ENCODE results near the gene USP5. TPM values are rescaled to one million over a fixed set of nuclear protein-coding genes. Genes with fewer than 3 reads are reported as not detected.
"Not testable (repeated sequence)": the region's sequence is repeated elsewhere in the genome, so short reads cannot be mapped to it uniquely, and the experiment has no call there.

The USP5 gene
- polyA plus RNA-seq, 1 donor: 49.7 TPM

GRCh38 chr12:6904280-6905276 lies 52.6 kb downstream of the USP5 start, which contains the start of gene LRRC23:
LRRC23 (plus strand) TSS chr12:6904822; CDS start chr12:6905634, 812 bp downstream.
- Histone ChIP-seq H3K27ac (ENCODE audit: low read length) (peak within 1 kb of the TSS; percentile 61), H3K36me3 (ENCODE audit: control insufficient read depth, insufficient read depth, low read length) (peaks cover 7% of the 10 kb centered on the region), H3K4me1 (ENCODE audit: control insufficient read depth, insufficient read depth, low read length) (peaks cover 13% of the 10 kb centered on the region), H3K4me3 (ENCODE audit: low read length) (peak within 1 kb of the TSS; percentile 74), H3K27me3 (ENCODE audit: control insufficient read depth, insufficient read depth, low read length) (peaks cover under 1% of the 10 kb centered on the region), H3K9me3 (ENCODE audit: control insufficient read depth, low read depth, low read length) (no peaks in the 10 kb centered on the region)
- 4% methylated on average over 5 of the region's 34 CpGs for WGBS (ENCODE audit: insufficient coverage, low lambda C conversion rate)
- DNase-seq: peak; percentile 94 to 95

GRCh38 chr12:6905414-6906040 lies 53.6 kb downstream of the USP5 start:
- Histone ChIP-seq H3K27me3 (ENCODE audit: control insufficient read depth, insufficient read depth, low read length) (peaks cover 3% of the 10 kb centered on the region), H3K36me3 (ENCODE audit: control insufficient read depth, insufficient read depth, low read length) (peaks cover 7% of the 10 kb centered on the region), H3K27ac (ENCODE audit: low read length) (no peak overlapping the region), H3K4me1 (ENCODE audit: control insufficient read depth, insufficient read depth, low read length) (peaks cover 9% of the 10 kb centered on the region), H3K4me3 (ENCODE audit: low read length) (no peak overlapping the region), H3K9me3 (ENCODE audit: control insufficient read depth, low read depth, low read length) (no peaks in the 10 kb centered on the region)
- WGBS (ENCODE audit: insufficient coverage, low lambda C conversion rate): 100% methylated on average over 1 of the region's 5 CpGs
- DNase-seq: no peak

- H3K27me3 ChIP-seq (ENCODE audit: control insufficient read depth, insufficient read depth, low read length): peaks cover 20% of the 10 kb centered on the region
- not testable (repeated sequence) for H3K27ac ChIP-seq (ENCODE audit: low read length); DNase-seq; H3K36me3 ChIP-seq (ENCODE audit: control insufficient read depth, insufficient read depth, low read length); H3K9me3 ChIP-seq (ENCODE audit: control insufficient read depth, low read depth, low read length); H3K4me3 ChIP-seq (ENCODE audit: low read length); H3K4me1 ChIP-seq (ENCODE audit: control insufficient read depth, insufficient read depth, low read length)
- 100% methylated on average over 1 of the region's 11 CpGs for WGBS (ENCODE audit: insufficient coverage, low lambda C conversion rate)
Measured at GRCh38 chr12:6908141-6908540, 56.2 kb downstream of the USP5 start.

- Histone ChIP-seq H3K4me3 (ENCODE audit: low read length) (no peak overlapping the region), H3K27me3 (ENCODE audit: control insufficient read depth, insufficient read depth, low read length) (peaks cover 31% of the 10 kb centered on the region), H3K27ac (ENCODE audit: low read length) (no peak overlapping the region), H3K4me1 (ENCODE audit: control insufficient read depth, insufficient read depth, low read length) (peaks cover 10% of the 10 kb centered on the region), H3K36me3 (ENCODE audit: control insufficient read depth, insufficient read depth, low read length) (peaks cover 7% of the 10 kb centered on the region), H3K9me3 (ENCODE audit: control insufficient read depth, low read depth, low read length) (peaks cover 4% of the 10 kb centered on the region)
- no peak for DNase-seq
- WGBS (ENCODE audit: insufficient coverage, low lambda C conversion rate): no CpG with 5 or more reads among the region's 4 CpGs
Measured at GRCh38 chr12:6909421-6910145, 57.6 kb downstream of the USP5 start.

- Histone ChIP-seq H3K4me1 (ENCODE audit: control insufficient read depth, insufficient read depth, low read length) (peaks cover 12% of the 10 kb centered on the region), H3K27ac (ENCODE audit: low read length) (no peak overlapping the region), H3K9me3 (ENCODE audit: control insufficient read depth, low read depth, low read length) (peaks cover 4% of the 10 kb centered on the region), H3K27me3 (ENCODE audit: control insufficient read depth, insufficient read depth, low read length) (peaks cover 46% of the 10 kb centered on the region), H3K36me3 (ENCODE audit: control insufficient read depth, insufficient read depth, low read length) (peaks cover 2% of the 10 kb centered on the region), H3K4me3 (ENCODE audit: low read length) (no peak overlapping the region)
- DNase-seq: no peak
- WGBS (ENCODE audit: insufficient coverage, low lambda C conversion rate): 93% methylated on average over 3 of the region's 15 CpGs
Measured at GRCh38 chr12:6912164-6912935, 60.4 kb downstream of the USP5 start.

GRCh38 chr12:6914246-6914946 lies 62.4 kb downstream of the USP5 start, which contains the start of gene ENO2:
ENO2 (plus strand) TSS chr12:6914580; CDS start chr12:6915833, 1,253 bp downstream.
- no peaks in the 10 kb centered on the region for H3K36me3 ChIP-seq (ENCODE audit: control insufficient read depth, insufficient read depth, low read length)
- no CpG with 5 or more reads among the region's 68 CpGs for WGBS (ENCODE audit: insufficient coverage, low lambda C conversion rate)
- peaks cover 12% of the 10 kb centered on the region for H3K4me1 ChIP-seq (ENCODE audit: control insufficient read depth, insufficient read depth, low read length)
- peaks cover 46% of the 10 kb centered on the region for H3K27me3 ChIP-seq (ENCODE audit: control insufficient read depth, insufficient read depth, low read length)
- peak within 1 kb of the TSS; percentile 42 for H3K4me3 ChIP-seq (ENCODE audit: low read length)
- DNase-seq: peak; percentile 61 to 77
- peaks cover 4% of the 10 kb centered on the region for H3K9me3 ChIP-seq (ENCODE audit: control insufficient read depth, low read depth, low read length)
- no peak within 1 kb of the TSS for H3K27ac ChIP-seq (ENCODE audit: low read length)

- H3K27ac ChIP-seq (ENCODE audit: low read length): no peak overlapping the region
- 8% methylated on average over 2 of the region's 29 CpGs for WGBS (ENCODE audit: insufficient coverage, low lambda C conversion rate)
- H3K4me3 ChIP-seq (ENCODE audit: low read length): peak overlapping the region; percentile 42
- H3K36me3 ChIP-seq (ENCODE audit: control insufficient read depth, insufficient read depth, low read length): no peaks in the 10 kb centered on the region
- no peak for DNase-seq
- peaks cover 12% of the 10 kb centered on the region for H3K4me1 ChIP-seq (ENCODE audit: control insufficient read depth, insufficient read depth, low read length)
- peaks cover 4% of the 10 kb centered on the region for H3K9me3 ChIP-seq (ENCODE audit: control insufficient read depth, low read depth, low read length)
- peaks cover 42% of the 10 kb centered on the region for H3K27me3 ChIP-seq (ENCODE audit: control insufficient read depth, insufficient read depth, low read length)
Measured at GRCh38 chr12:6914947-6915788, 63.2 kb downstream of the USP5 start.

GRCh38 chr12:6915789-6916285 lies 63.9 kb downstream of the USP5 start:
- Histone ChIP-seq H3K9me3 (ENCODE audit: control insufficient read depth, low read depth, low read length) (peaks cover 4% of the 10 kb centered on the region), H3K4me1 (ENCODE audit: control insufficient read depth, insufficient read depth, low read length) (peaks cover 12% of the 10 kb centered on the region), H3K4me3 (ENCODE audit: low read length) (no peak overlapping the region), H3K27me3 (ENCODE audit: control insufficient read depth, insufficient read depth, low read length) (peaks cover 42% of the 10 kb centered on the region), H3K27ac (ENCODE audit: low read length) (no peak overlapping the region), H3K36me3 (ENCODE audit: control insufficient read depth, insufficient read depth, low read length) (no peaks in the 10 kb centered on the region)
- DNase-seq: no peak
- no CpG with 5 or more reads among the region's 14 CpGs for WGBS (ENCODE audit: insufficient coverage, low lambda C conversion rate)
